HUES48 (cell line): ENCODE data around the gene NCOA5.

ENCODE experiments used
- H3K27ac ChIP-seq: one replicate; pipeline ENCODE4 v1.7.0; 2013; ENCODE audit warnings: low read depth, low read length, inconsistent platforms
- H3K27me3 ChIP-seq: 2 replicates; pipeline ENCODE4 v1.6.1; 2013; ENCODE audit warnings: mild to moderate bottlenecking, low read length; ENCODE audit not compliant: control insufficient read depth, insufficient read depth
- H3K36me3 ChIP-seq: 2 replicates; pipeline ENCODE4 v1.6.1; 2013; ENCODE audit warnings: low read length; ENCODE audit not compliant: control insufficient read depth, insufficient read depth
- H3K4me1 ChIP-seq: 2 replicates; pipeline ENCODE4 v1.6.1; 2013; ENCODE audit warnings: mild to moderate bottlenecking, low read length; ENCODE audit not compliant: control insufficient read depth, insufficient read depth
- H3K4me3 ChIP-seq: 2 replicates; pipeline ENCODE4 v1.5.1; 2013; ENCODE audit warnings: mild to moderate bottlenecking, low read depth, low read length
- H3K9ac ChIP-seq: 2 replicates; pipeline ENCODE4 v1.6.1; 2013; ENCODE audit warnings: mild to moderate bottlenecking, low read depth, low read length, moderate library complexity
- H3K9me3 ChIP-seq: 2 replicates; pipeline ENCODE4 v1.6.1; 2013; ENCODE audit warnings: low read length; ENCODE audit not compliant: control insufficient read depth, insufficient read depth

The NCOA5 gene

GRCh38 chr20:46049815-46050214, 39.9 kb downstream of the NCOA5 start:
- H3K27me3 ChIP-seq, result peaks cover 18% of the 10 kb centered on the region
- H3K36me3 ChIP-seq, result no peaks in the 10 kb centered on the region
- no peak overlapping the region for H3K27ac ChIP-seq
- H3K4me1 ChIP-seq, result no peaks in the 10 kb centered on the region
- no peak overlapping the region for H3K9ac ChIP-seq
- no peak overlapping the region for H3K4me3 ChIP-seq
- no peaks in the 10 kb centered on the region for H3K9me3 ChIP-seq

GRCh38 chr20:46049190-46049589, 40.6 kb downstream of the NCOA5 start:
- Histone ChIP-seq H3K36me3 (no peaks in the 10 kb centered on the region), H3K4me3 (no peak overlapping the region), H3K27me3 (peaks cover 12% of the 10 kb centered on the region; the same call in 1 of the 2 replicates), H3K27ac (no peak overlapping the region), H3K4me1 (no peaks in the 10 kb centered on the region), H3K9ac (no peak overlapping the region), H3K9me3 (no peaks in the 10 kb centered on the region)

- Histone ChIP-seq H3K4me3 (no peak overlapping the region), H3K9me3 (no peaks in the 10 kb centered on the region), H3K27me3 (peaks cover 3% of the 10 kb centered on the region; the same call in 1 of the 2 replicates), H3K27ac (no peak overlapping the region), H3K4me1 (no peaks in the 10 kb centered on the region), H3K36me3 (no peaks in the 10 kb centered on the region), H3K9ac (no peak overlapping the region)
Observed at GRCh38 chr20:46047821-46048220, 41.9 kb downstream of the NCOA5 start.

- Histone ChIP-seq H3K4me1 (no peaks in the 10 kb centered on the region), H3K9me3 (no peaks in the 10 kb centered on the region), H3K9ac (no peak overlapping the region), H3K4me3 (no peak overlapping the region), H3K27ac (no peak overlapping the region), H3K36me3 (no peaks in the 10 kb centered on the region), H3K27me3 (peaks cover 13% of the 10 kb centered on the region)
Observed at GRCh38 chr20:46046588-46047310, 43.0 kb downstream of the NCOA5 start.

- peaks cover 24% of the 10 kb centered on the region for H3K27me3 ChIP-seq
- no peak overlapping the region for H3K4me3 ChIP-seq
- H3K4me1 ChIP-seq, result no peaks in the 10 kb centered on the region
- H3K9ac ChIP-seq, result no peak overlapping the region
- H3K27ac ChIP-seq, result no peak overlapping the region
- no peaks in the 10 kb centered on the region for H3K36me3 ChIP-seq
- H3K9me3 ChIP-seq, result no peaks in the 10 kb centered on the region
Observed at GRCh38 chr20:46044896-46045295, 44.9 kb downstream of the NCOA5 start.

GRCh38 chr20:46043556-46043955, 46.2 kb downstream of the NCOA5 start:
- Histone ChIP-seq H3K27me3 (peaks cover 26% of the 10 kb centered on the region), H3K36me3 (no peaks in the 10 kb centered on the region), H3K27ac (no peak overlapping the region), H3K4me1 (no peaks in the 10 kb centered on the region), H3K9ac (no peak overlapping the region), H3K4me3 (no peak overlapping the region), H3K9me3 (no peaks in the 10 kb centered on the region)

GRCh38 chr20:46040902-46041535, 48.7 kb downstream of the NCOA5 start:
- Histone ChIP-seq H3K4me3 (no peak overlapping the region), H3K36me3 (no peaks in the 10 kb centered on the region), H3K27ac (no peak overlapping the region), H3K27me3 (peaks cover 33% of the 10 kb centered on the region), H3K9ac (no peak overlapping the region), H3K9me3 (no peaks in the 10 kb centered on the region), H3K4me1 (peaks cover 6% of the 10 kb centered on the region; the same call in 1 of the 2 replicates)

- H3K9me3 ChIP-seq, result no peaks in the 10 kb centered on the region
- peaks cover 62% of the 10 kb centered on the region for H3K27me3 ChIP-seq
- no peak overlapping the region for H3K4me3 ChIP-seq
- H3K27ac ChIP-seq, result no peak overlapping the region
- no peaks in the 10 kb centered on the region for H3K36me3 ChIP-seq
- peaks cover 6% of the 10 kb centered on the region; the same call in 1 of the 2 replicates for H3K4me1 ChIP-seq
- no peak overlapping the region for H3K9ac ChIP-seq
Observed at GRCh38 chr20:46037036-46037435, 52.7 kb downstream of the NCOA5 start.

GRCh38 chr20:46036370-46036769, 53.4 kb downstream of the NCOA5 start:
- H3K9ac ChIP-seq, result no peak overlapping the region
- no peak overlapping the region for H3K4me3 ChIP-seq
- peaks cover 6% of the 10 kb centered on the region; the same call in 1 of the 2 replicates for H3K4me1 ChIP-seq
- no peaks in the 10 kb centered on the region for H3K36me3 ChIP-seq
- H3K27ac ChIP-seq, result no peak overlapping the region
- peaks cover 63% of the 10 kb centered on the region for H3K27me3 ChIP-seq
- H3K9me3 ChIP-seq, result no peaks in the 10 kb centered on the region

GRCh38 chr20:46035713-46036112, 54.0 kb downstream of the NCOA5 start:
- Histone ChIP-seq H3K9me3 (no peaks in the 10 kb centered on the region), H3K27ac (no peak overlapping the region), H3K27me3 (peaks cover 66% of the 10 kb centered on the region), H3K9ac (no peak overlapping the region), H3K36me3 (no peaks in the 10 kb centered on the region), H3K4me3 (no peak overlapping the region), H3K4me1 (peaks cover 12% of the 10 kb centered on the region)

GRCh38 chr20:46035253-46035652, 54.5 kb downstream of the NCOA5 start:
- H3K9me3 ChIP-seq, result no peaks in the 10 kb centered on the region
- peaks cover 16% of the 10 kb centered on the region for H3K4me1 ChIP-seq
- H3K36me3 ChIP-seq, result no peaks in the 10 kb centered on the region
- peaks cover 66% of the 10 kb centered on the region for H3K27me3 ChIP-seq
- H3K27ac ChIP-seq, result no peak overlapping the region
- H3K4me3 ChIP-seq, result no peak overlapping the region
- no peak overlapping the region for H3K9ac ChIP-seq
